Measurements from ENCODE around the gene AGTR1. TPM values are rescaled to one million over a fixed set of nuclear protein-coding genes. Genes with fewer than 3 reads are reported as not detected.
"Not testable (repeated sequence)": the region's sequence is repeated elsewhere in the genome, so short reads cannot be mapped to it uniquely, and the experiment has no call there.

Gene AGTR1
- polyA plus RNA-seq, 3 donors, result not detected

- TF ChIP-seq, protein P1, sequence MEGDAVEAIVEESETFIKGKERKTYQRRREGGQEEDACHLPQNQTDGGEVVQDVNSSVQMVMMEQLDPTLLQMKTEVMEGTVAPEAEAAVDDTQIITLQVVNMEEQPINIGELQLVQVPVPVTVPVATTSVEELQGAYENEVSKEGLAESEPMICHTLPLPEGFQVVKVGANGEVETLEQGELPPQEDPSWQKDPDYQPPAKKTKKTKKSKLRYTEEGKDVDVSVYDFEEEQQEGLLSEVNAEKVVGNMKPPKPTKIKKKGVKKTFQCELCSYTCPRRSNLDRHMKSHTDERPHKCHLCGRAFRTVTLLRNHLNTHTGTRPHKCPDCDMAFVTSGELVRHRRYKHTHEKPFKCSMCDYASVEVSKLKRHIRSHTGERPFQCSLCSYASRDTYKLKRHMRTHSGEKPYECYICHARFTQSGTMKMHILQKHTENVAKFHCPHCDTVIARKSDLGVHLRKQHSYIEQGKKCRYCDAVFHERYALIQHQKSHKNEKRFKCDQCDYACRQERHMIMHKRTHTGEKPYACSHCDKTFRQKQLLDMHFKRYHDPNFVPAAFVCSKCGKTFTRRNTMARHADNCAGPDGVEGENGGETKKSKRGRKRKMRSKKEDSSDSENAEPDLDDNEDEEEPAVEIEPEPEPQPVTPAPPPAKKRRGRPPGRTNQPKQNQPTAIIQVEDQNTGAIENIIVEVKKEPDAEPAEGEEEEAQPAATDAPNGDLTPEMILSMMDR (IDR thresholded peaks at IDR 0.05), result no peak
- H3K9me3 ChIP-seq (replicated peaks in 1 of 2; ENCODE audit: control insufficient read depth in 1 of 2, insufficient read depth in 1 of 2, low read length in 2 of 2), result no peaks in the 10 kb centered on the region
- no peak overlapping the region for H3K9ac ChIP-seq (ENCODE audit: insufficient read depth, low read length, poor library complexity, severe bottlenecking)
- no peak overlapping the region for H3K4me3 ChIP-seq (replicated peaks in 1 of 3; ENCODE audit: low read depth in 2 of 3, low read length in 3 of 3)
- H3K27me3 ChIP-seq (ENCODE audit: control insufficient read depth in 2 of 2, insufficient read depth in 2 of 2, low read length in 2 of 2), result no peaks in the 10 kb centered on the region
- H3K4me1 ChIP-seq (ENCODE audit: control insufficient read depth in 1 of 2, insufficient read depth in 2 of 2, low read length in 2 of 2), result peaks cover 7 to 8% of the 10 kb centered on the region in 2 donors
- no peak overlapping the region for H3K4me3 Mint-ChIP-seq
- H3K27ac Mint-ChIP-seq, result no peak overlapping the region
- H2AFZ ChIP-seq (ENCODE audit: insufficient read depth, low read depth, low read length, poor library complexity, severe bottlenecking), result no peak overlapping the region
- WGBS (ENCODE audit: insufficient coverage), result 83% methylated on average over 1 of the region's 3 CpGs
- intact Hi-C loops (cut with micrococcal nuclease), result no loop called here
- H3K27ac ChIP-seq (ENCODE audit: low read depth in 1 of 2, low read length in 2 of 2), result no peak overlapping the region
- H3K79me2 ChIP-seq (ENCODE audit: insufficient read depth, low read length), result no peaks in the 10 kb centered on the region
- H3K36me3 Mint-ChIP-seq, result no peaks in the 10 kb centered on the region
- no peak overlapping the region for H3K4me2 ChIP-seq (replicated peaks; ENCODE audit: extremely low read depth, low read length, poor library complexity, severe bottlenecking)
- no peaks in the 10 kb centered on the region for H4K20me1 ChIP-seq (ENCODE audit: insufficient read depth, low read length)
- no peaks in the 10 kb centered on the region for H3K27me3 Mint-ChIP-seq (ENCODE audit: low read depth in 3 of 3)
- H3K36me3 ChIP-seq (replicated peaks in 1 of 2; ENCODE audit: control insufficient read depth in 1 of 2, insufficient read depth in 2 of 2, low read length in 2 of 2), result no peaks in the 10 kb centered on the region
- peaks cover 0 to 5% (median 0%) of the 10 kb centered on the region in 7 donors for H3K9me3 Mint-ChIP-seq
- peaks cover 13% of the 10 kb centered on the region for H3K4me1 Mint-ChIP-seq
- no peak for DNase-seq
These were observed 52.6 kb downstream of the AGTR1 start for GRCh38 chr3:148750296-148750695.

- H3K36me3 ChIP-seq (replicated peaks in 1 of 2; ENCODE audit: control insufficient read depth in 1 of 2, insufficient read depth in 2 of 2, low read length in 2 of 2), result no peaks in the 10 kb centered on the region
- peaks cover 25% of the 10 kb centered on the region for H3K4me1 Mint-ChIP-seq
- no peaks in the 10 kb centered on the region for H3K79me2 ChIP-seq (ENCODE audit: insufficient read depth, low read length)
- H3K9ac ChIP-seq (ENCODE audit: insufficient read depth, low read length, poor library complexity, severe bottlenecking), result no peak overlapping the region
- no peaks in the 10 kb centered on the region for H3K36me3 Mint-ChIP-seq
- H3K4me2 ChIP-seq (replicated peaks; ENCODE audit: extremely low read depth, low read length, poor library complexity, severe bottlenecking), result no peak overlapping the region
- H3K27me3 ChIP-seq (ENCODE audit: control insufficient read depth in 2 of 2, insufficient read depth in 2 of 2, low read length in 2 of 2), result no peaks in the 10 kb centered on the region
- H3K4me3 ChIP-seq (replicated peaks in 1 of 3; ENCODE audit: low read depth in 2 of 3, low read length in 3 of 3), result no peak overlapping the region
- no peak for DNase-seq
- peaks cover 0 to 5% (median 0%) of the 10 kb centered on the region in 7 donors for H3K9me3 Mint-ChIP-seq
- no peak overlapping the region for H3K27ac ChIP-seq (ENCODE audit: low read depth in 1 of 2, low read length in 2 of 2)
- H3K4me1 ChIP-seq (ENCODE audit: control insufficient read depth in 1 of 2, insufficient read depth in 2 of 2, low read length in 2 of 2), result peaks cover 17 to 18% of the 10 kb centered on the region in 2 donors
- intact Hi-C loops (cut with micrococcal nuclease), result no loop called here
- H3K27me3 Mint-ChIP-seq (ENCODE audit: low read depth in 3 of 3), result peaks cover 0 to 2% (median 0%) of the 10 kb centered on the region in 3 donors
- no peaks in the 10 kb centered on the region for H4K20me1 ChIP-seq (ENCODE audit: insufficient read depth, low read length)
- no peak overlapping the region for H3K4me3 Mint-ChIP-seq
- TF ChIP-seq, protein P1 (IDR thresholded peaks at IDR 0.05), result no peak
- H2AFZ ChIP-seq (ENCODE audit: insufficient read depth, low read depth, low read length, poor library complexity, severe bottlenecking), result no peak overlapping the region
- WGBS (ENCODE audit: insufficient coverage), result 100% methylated on average over 1 of the region's 3 CpGs
- no peaks in the 10 kb centered on the region for H3K9me3 ChIP-seq (replicated peaks in 1 of 2; ENCODE audit: control insufficient read depth in 1 of 2, insufficient read depth in 1 of 2, low read length in 2 of 2)
- H3K27ac Mint-ChIP-seq, result no peak overlapping the region
These were observed 53.8 kb downstream of the AGTR1 start for GRCh38 chr3:148751461-148751860.

DNA sequence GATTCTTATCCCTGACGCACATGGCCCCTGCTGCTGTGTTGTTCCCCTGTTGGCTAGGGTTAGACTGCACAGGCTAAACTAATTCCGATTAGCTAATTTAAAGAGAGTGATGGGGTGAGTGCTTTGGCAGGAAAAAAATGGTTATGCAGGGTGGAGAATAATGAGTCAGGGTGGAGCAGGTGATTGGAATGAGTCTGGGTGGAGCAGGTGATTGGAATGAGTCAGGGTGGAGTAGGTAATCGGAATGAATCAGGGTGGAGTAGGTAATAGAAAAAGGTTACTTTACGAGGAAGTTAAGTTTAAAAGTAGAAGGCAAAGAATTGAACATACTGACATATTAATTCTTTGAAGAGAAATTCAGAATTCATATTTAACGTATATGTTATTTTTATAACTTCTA is 55.7 kb downstream of the AGTR1 start:
- H3K27me3 Mint-ChIP-seq (ENCODE audit: low read depth in 3 of 3); H3K27ac Mint-ChIP-seq; intact Hi-C loops (cut with micrococcal nuclease); H3K36me3 ChIP-seq (replicated peaks in 1 of 2; ENCODE audit: control insufficient read depth in 1 of 2, insufficient read depth in 2 of 2, low read length in 2 of 2); H3K27me3 ChIP-seq (ENCODE audit: control insufficient read depth in 2 of 2, insufficient read depth in 2 of 2, low read length in 2 of 2); H3K79me2 ChIP-seq (ENCODE audit: insufficient read depth, low read length); H3K9me3 Mint-ChIP-seq; H3K9me3 ChIP-seq (replicated peaks in 1 of 2; ENCODE audit: control insufficient read depth in 1 of 2, insufficient read depth in 1 of 2, low read length in 2 of 2); H3K4me3 Mint-ChIP-seq; H3K9ac ChIP-seq (ENCODE audit: insufficient read depth, low read length, poor library complexity, severe bottlenecking); H3K27ac ChIP-seq (ENCODE audit: low read depth in 1 of 2, low read length in 2 of 2); H3K4me3 ChIP-seq (replicated peaks in 1 of 3; ENCODE audit: low read depth in 2 of 3, low read length in 3 of 3); H3K36me3 Mint-ChIP-seq; H2AFZ ChIP-seq (ENCODE audit: insufficient read depth, low read depth, low read length, poor library complexity, severe bottlenecking); H3K4me2 ChIP-seq (replicated peaks; ENCODE audit: extremely low read depth, low read length, poor library complexity, severe bottlenecking); H4K20me1 ChIP-seq (ENCODE audit: insufficient read depth, low read length); DNase-seq: not testable (repeated sequence)
- peaks cover 39% of the 10 kb centered on the region for H3K4me1 Mint-ChIP-seq
- 100% methylated on average over 2 of the region's 5 CpGs for WGBS (ENCODE audit: insufficient coverage)
- H3K4me1 ChIP-seq (ENCODE audit: control insufficient read depth in 1 of 2, insufficient read depth in 2 of 2, low read length in 2 of 2), result peaks cover 33 to 37% of the 10 kb centered on the region in 2 donors
